GM12801 (cell line): ENCODE measurements around the gene BTNL2.

Source experiments
- TF ChIP-seq, protein P1 (sequence below): IDR thresholded peaks from one replicate; pipeline ENCODE4 v1.5.1; 2011; ENCODE audit warnings: control low read depth; ENCODE audit not compliant: insufficient read length; ENCODE audit errors: extremely low read depth

BTNL2 gene

GRCh38 chr6:32396028-32396427, 11.0 kb downstream of the BTNL2 start:
- TF ChIP-seq, protein P1, sequence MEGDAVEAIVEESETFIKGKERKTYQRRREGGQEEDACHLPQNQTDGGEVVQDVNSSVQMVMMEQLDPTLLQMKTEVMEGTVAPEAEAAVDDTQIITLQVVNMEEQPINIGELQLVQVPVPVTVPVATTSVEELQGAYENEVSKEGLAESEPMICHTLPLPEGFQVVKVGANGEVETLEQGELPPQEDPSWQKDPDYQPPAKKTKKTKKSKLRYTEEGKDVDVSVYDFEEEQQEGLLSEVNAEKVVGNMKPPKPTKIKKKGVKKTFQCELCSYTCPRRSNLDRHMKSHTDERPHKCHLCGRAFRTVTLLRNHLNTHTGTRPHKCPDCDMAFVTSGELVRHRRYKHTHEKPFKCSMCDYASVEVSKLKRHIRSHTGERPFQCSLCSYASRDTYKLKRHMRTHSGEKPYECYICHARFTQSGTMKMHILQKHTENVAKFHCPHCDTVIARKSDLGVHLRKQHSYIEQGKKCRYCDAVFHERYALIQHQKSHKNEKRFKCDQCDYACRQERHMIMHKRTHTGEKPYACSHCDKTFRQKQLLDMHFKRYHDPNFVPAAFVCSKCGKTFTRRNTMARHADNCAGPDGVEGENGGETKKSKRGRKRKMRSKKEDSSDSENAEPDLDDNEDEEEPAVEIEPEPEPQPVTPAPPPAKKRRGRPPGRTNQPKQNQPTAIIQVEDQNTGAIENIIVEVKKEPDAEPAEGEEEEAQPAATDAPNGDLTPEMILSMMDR: no peak

- TF ChIP-seq, protein P1: no peak
These were observed 13.1 kb downstream of the BTNL2 start for GRCh38 chr6:32393665-32394420.

DNA sequence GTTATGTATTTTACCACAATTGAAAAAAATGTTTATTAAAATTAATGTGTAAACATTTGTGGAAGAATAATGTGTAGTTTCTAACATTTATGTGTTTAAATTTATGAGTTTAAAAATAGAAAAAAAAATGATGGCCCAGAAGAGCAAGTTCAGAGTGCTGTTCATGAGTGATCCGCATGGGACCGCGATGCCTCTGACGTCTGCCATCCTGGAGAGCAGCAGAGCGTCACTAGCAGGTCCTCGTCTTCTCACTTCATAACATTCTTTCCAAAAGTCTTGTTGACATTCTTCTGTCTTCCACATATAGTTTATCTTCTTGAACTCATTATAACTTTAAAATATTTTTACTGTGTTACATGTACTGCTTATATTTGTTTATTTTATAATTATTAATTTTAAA, 15.5 kb downstream of the BTNL2 start:
- TF ChIP-seq, protein P1: no peak

GRCh38 chr6:32387589-32388340, 19.2 kb downstream of the BTNL2 start:
- TF ChIP-seq, protein P1: no peak

GRCh38 chr6:32386040-32386439, 20.9 kb downstream of the BTNL2 start:
- TF ChIP-seq, protein P1: no peak

- TF ChIP-seq, protein P1: no peak
These were observed 24.1 kb downstream of the BTNL2 start for GRCh38 chr6:32382757-32383420.

DNA sequence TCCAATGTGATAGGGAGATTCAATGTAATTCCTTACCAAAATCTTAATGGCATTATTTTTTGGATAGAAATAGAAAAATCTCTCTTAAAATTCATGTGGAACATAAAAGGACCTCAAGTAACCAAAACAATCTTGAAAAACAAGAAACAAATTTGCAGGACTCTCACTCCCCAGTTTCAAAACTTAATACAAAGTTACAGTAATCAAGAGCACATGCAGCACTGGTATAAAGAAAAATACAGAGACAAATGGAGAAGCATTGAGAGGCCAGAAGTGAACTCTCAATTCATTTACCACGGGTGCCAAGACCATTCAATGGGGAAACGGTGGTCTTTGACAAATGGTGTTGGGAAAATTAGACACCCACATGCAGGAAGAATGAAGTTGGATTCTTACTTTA, 27.4 kb downstream of the BTNL2 start:
- TF ChIP-seq, protein P1: no peak
